Gastroesophageal sphincter (tissue), 4 donors: Measurements from ENCODE around the gene AATF. TPM values are rescaled to one million over a fixed set of nuclear protein-coding genes. Genes with fewer than 3 reads are reported as not detected.

Experiments used
- ATAC-seq: fragments of 150-250 bp; one replicate; pipeline ENCODE4 v1.9.1; 2016; ENCODE audit warnings: mild to moderate bottlenecking, moderate library complexity
- H3K27ac ChIP-seq, 4 donors: fragments of 200-600 bp; sonication (generic) in 3 of 4; 1 replicate in 3 of 4; 2 replicates in 1 of 4; pipeline ENCODE4 v1.5.1; 2016 to 2019
- H3K27me3 ChIP-seq: fragments of 200-600 bp; sonication (generic); one replicate; pipeline ENCODE4 v1.5.1; 2019
- H3K36me3 ChIP-seq, 2 donors: fragments of 200-600 bp; sonication (generic); one replicate each; pipeline ENCODE4 v1.5.1; 2019; ENCODE audit warnings: control low read depth in 1 of 2
- H3K4me1 ChIP-seq, 3 donors: fragments of 200-600 bp; sonication (generic); 1 replicate in 2 of 3; 2 replicates in 1 of 3; pipeline ENCODE4 v1.5.1; 2016 to 2019; ENCODE audit warnings: control low read depth in 2 of 3
- H3K4me3 ChIP-seq, 2 donors: fragments of 200-600 bp; sonication (generic); one replicate each; pipeline ENCODE4 v1.5.1; 2019; ENCODE audit warnings: mild to moderate bottlenecking in 1 of 2, moderate library complexity in 1 of 2
- H3K9me3 ChIP-seq, 3 donors: fragments of 200-600 bp; sonication (generic); one replicate each; pipeline ENCODE4 v1.5.1; 2017 to 2019; ENCODE audit warnings: control low read depth in 2 of 3
- CTCF ChIP-seq, 4 experiments: fragments of 200-600 bp in 2 of 4; fragments of 450-650 bp in 2 of 4; sonication (generic) in 1 of 4; IDR thresholded peaks; one replicate each; pipeline ENCODE4 v1.5.1; 2017 to 2019; ENCODE audit warnings: antibody characterized with exemption in 4 of 4, mild to moderate bottlenecking in 2 of 4, moderate library complexity in 2 of 4
- EP300 ChIP-seq: sonication (generic); formaldehyde crosslinking; IDR thresholded peaks from one replicate; pipeline ENCODE4 v1.6.1; 2017; ENCODE audit warnings: antibody characterized with exemption, mild to moderate bottlenecking
- POLR2A ChIP-seq, 2 donors: fragments of 450-650 bp; IDR thresholded peaks; one replicate each; pipeline ENCODE4 v1.6.1; 2017; ENCODE audit warnings: antibody characterized with exemption in 2 of 2, mild to moderate bottlenecking in 2 of 2, moderate library complexity in 1 of 2
- POLR2AphosphoS5 ChIP-seq: sonication (generic); formaldehyde crosslinking; IDR thresholded peaks from one replicate; pipeline ENCODE4 v1.6.1; 2017; ENCODE audit warnings: antibody characterized with exemption
- WGBS, 2 donors: methylation state at CpG; one replicate each; pipeline ENCODE4 v1.1.5; 2018; ENCODE audit warnings: low coverage in 1 of 2; 5-methylcytosine and 5-hydroxymethylcytosine counted together
- total RNA-seq, 4 donors: library from RNA; depleted of rRNA; stranded (reverse); fragments of >200 nt; gene quantifications; one replicate each; pipeline ENCODE4 v1.1.0, GENCODE V29; 2016

AATF gene
- total RNA-seq, 4 donors from 2014 or later: 36.1 to 45.1 (median 38.5) TPM

DNA sequence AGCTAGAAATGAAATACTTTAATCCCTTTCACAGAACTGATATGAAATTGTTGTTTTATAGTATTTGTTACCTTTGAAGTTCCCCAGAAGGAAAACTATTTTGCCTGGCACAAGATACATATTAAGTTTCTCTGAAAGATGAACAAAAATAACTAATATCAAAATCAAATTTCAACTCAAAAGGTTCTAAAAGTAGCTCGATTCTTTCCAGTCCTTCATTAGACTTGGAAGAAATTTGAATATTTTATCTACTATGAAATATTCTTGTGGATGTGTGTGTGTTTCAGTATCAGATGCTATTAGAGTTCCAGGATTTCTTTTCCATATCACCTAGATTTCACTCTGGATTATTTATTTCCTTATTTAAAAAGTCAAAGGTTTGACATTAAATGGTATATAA lies 3.6 kb upstream of the AATF start:
- TF ChIP-seq CTCF (IDR thresholded peaks at IDR 0.05) (no peak), POLR2AphosphoS5 (no peak), EP300 (no peak), POLR2A (IDR thresholded peaks at IDR 0.05) (no peak)
- Histone ChIP-seq H3K36me3 (peaks cover 0 to under 1% of the 10 kb centered on the region in 2 donors), H3K4me1 (peaks cover 3 to 43% (median 10%) of the 10 kb centered on the region in 3 donors), H3K9me3 (no peaks in the 10 kb centered on the region), H3K4me3 (no peak overlapping the region), H3K27ac (no peak overlapping the region), H3K27me3 (peaks cover 74% of the 10 kb centered on the region)
- no peak for ATAC-seq
- 12 to 31% methylated on average over 1 of the region's 1 CpG for WGBS, 2 donors

- H3K4me1 ChIP-seq: peaks cover 3 to 46% (median 14%) of the 10 kb centered on the region in 3 donors
- peaks cover 64% of the 10 kb centered on the region for H3K27me3 ChIP-seq
- no peak for ATAC-seq
- TF ChIP-seq POLR2AphosphoS5: no peak
- whole genome bisulfite sequencing, 2 donors: 11 to 14% methylated on average over 7 to 12 of the region's 30 CpGs
- H3K9me3 ChIP-seq: no peaks in the 10 kb centered on the region
- H3K4me3 ChIP-seq: no peak overlapping the region
- peaks cover 0 to 7% of the 10 kb centered on the region in 2 donors for H3K36me3 ChIP-seq
- H3K27ac ChIP-seq: no peak overlapping the region
Measured at GRCh38 chr17:36945959-36946725, 2.6 kb upstream of the AATF start.

GRCh38 chr17:36946726-36947091 lies 2.0 kb upstream of the AATF start:
- Histone ChIP-seq H3K27me3 (peaks cover 58% of the 10 kb centered on the region), H3K27ac (no peak overlapping the region), H3K9me3 (no peaks in the 10 kb centered on the region), H3K36me3 (peaks cover 0 to 9% of the 10 kb centered on the region in 2 donors), H3K4me3 (no peak overlapping the region), H3K4me1 (peaks cover 3 to 50% (median 14%) of the 10 kb centered on the region in 3 donors)
- TF ChIP-seq POLR2AphosphoS5: no peak
- TF ChIP-seq EP300: no peak
- no peak for TF ChIP-seq CTCF (IDR thresholded peaks at IDR 0.05)
- no peak for TF ChIP-seq POLR2A (IDR thresholded peaks at IDR 0.05)
- ATAC-seq: no peak
- WGBS, 2 donors: 42% methylated on average over 2 of the region's 2 CpGs; no CpG with 5 or more reads in 1 of the 2 donors

DNA sequence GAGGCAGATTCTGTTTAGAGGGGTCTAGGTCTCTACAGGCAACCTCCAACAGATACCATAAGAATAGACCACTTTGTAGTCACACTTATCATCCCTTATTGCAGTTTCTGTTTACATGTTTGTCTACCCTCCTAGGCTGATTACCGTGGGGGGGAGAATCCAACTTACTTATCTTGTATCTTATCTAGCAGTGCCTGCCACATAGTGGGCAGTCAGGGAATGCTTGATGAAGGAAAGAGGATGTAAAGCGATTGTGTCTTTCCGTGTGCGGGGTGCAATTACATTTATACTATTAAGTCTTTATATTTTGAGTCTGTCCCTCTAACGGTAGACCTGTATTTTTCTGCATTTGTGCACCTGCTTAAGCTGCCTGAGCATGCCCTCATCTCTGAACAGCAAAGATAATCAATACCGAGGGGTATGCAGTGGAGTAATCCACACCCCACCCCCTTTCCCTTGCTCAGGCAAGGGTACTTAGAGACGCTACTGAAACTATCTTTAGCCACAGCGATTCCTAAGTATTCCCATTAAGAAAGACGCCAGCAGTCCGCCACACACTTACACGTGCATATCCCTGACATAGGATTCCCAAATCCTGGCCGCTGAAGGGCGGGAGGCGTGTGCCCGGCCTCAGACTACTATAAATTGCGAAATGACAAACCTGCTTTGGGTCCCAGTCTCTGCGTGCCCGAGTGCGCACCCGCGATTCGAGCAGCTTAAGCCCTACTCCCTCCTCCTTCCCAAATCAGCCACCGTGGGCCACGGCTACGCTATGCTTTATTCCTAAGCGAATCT lies 635 bp upstream of the AATF start:
- TF ChIP-seq POLR2AphosphoS5 (no peak), CTCF (IDR thresholded peaks at IDR 0.05) (no peak), POLR2A (IDR thresholded peaks at IDR 0.05) (no peak), EP300 (no peak)
- Histone ChIP-seq H3K9me3 (no peaks in the 10 kb centered on the region), H3K4me3 (peak overlapping the region; percentile 80 to 86), H3K27me3 (peaks cover 44% of the 10 kb centered on the region), H3K36me3 (peaks cover 0 to 23% of the 10 kb centered on the region in 2 donors), H3K4me1 (peaks cover 3 to 43% (median 8%) of the 10 kb centered on the region in 3 donors), H3K27ac (peak overlapping the region; percentile 92 to 95 (median 93))
- 0 to 5% methylated on average over 7 to 15 of the region's 26 CpGs for WGBS, 2 donors
- peak; percentile 83 for ATAC-seq

DNA sequence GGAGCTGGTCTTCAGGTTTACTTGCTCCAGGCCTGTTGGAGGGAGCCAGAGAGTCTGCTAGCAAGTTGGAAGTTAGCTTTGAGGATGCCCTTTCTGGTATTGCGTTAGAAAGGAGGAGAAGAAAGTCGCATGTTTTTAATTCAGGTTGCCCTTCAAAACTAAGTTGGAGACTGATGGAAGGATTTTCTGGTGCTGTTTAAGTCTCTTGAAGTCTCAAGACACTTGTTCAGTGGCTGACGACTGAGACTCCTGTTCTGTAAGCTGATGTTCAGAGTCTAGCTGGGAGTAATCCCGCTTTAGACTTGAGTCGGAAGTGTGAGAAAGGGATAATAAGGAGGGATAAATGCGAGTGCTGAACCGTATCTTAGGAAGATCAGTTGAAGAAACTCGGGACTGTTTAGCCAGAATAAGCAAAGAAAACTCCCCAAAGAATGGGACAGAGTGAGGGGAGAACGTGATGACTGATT lies 740 bp downstream of the AATF start:
- 0 to 5% methylated on average over 6 to 9 of the region's 9 CpGs for WGBS, 2 donors
- ATAC-seq: peak; percentile 12
- TF ChIP-seq POLR2A (IDR thresholded peaks at IDR 0.05) (no peak), EP300 (no peak), POLR2AphosphoS5 (no peak), CTCF (IDR thresholded peaks at IDR 0.05) (no peak)

More for the DNA sequence above, 740 bp downstream of the AATF start:
- Histone ChIP-seq H3K4me1 (peaks cover 3 to 40% (median 8%) of the 10 kb centered on the region in 3 donors), H3K27ac (peak overlapping the region; percentile 92 to 95 (median 93)), H3K4me3 (peak overlapping the region; percentile 80 to 86), H3K9me3 (no peaks in the 10 kb centered on the region), H3K36me3 (peaks cover 0 to 37% of the 10 kb centered on the region in 2 donors), H3K27me3 (peaks cover 31% of the 10 kb centered on the region)
